ENCODE results near the gene TIMP2. TPM values are rescaled to one million over a fixed set of nuclear protein-coding genes. Genes with fewer than 3 reads are reported as not detected.

TIMP2 gene
- polyA plus RNA-seq, 1 donor from 2014 or later = 25.6 TPM

DNA sequence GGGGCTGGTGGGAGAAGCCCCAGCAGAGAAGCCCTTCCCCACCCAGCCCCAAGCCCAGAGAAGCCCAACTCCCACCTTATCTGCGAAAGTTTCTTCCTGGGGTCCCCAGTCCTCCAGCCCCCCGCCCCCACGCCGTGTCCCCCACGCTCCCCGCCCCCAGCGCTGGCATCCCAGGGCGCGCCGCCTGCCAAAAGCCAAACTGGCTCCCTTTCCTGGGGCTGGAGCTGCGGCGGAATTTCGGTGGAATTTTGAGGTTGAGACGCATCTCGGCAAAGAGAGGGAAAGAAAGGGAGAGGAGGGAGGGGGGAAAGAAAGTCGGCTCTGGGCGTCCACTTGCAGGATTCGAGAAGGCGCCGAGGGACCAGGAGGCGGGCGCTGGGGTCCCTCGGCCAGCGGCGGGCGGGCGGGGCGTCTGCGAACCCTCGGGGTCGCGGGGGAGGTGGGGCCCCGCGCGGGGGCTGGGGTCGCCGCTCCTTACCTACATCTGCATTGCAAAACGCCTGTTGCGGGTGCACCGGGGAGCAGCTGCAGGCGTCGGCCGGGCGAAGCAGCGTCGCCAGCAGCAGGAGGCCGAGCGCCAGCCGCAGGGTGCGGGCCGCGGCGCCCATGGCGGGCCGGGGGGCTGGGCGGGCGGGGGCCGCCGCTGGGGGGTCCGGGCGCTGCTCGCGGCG, 571 bp downstream of the TIMP2 start:
- H3K36me3 ChIP-seq (ENCODE audit: insufficient read depth, low read length) = no peaks in the 10 kb centered on the region

DNA sequence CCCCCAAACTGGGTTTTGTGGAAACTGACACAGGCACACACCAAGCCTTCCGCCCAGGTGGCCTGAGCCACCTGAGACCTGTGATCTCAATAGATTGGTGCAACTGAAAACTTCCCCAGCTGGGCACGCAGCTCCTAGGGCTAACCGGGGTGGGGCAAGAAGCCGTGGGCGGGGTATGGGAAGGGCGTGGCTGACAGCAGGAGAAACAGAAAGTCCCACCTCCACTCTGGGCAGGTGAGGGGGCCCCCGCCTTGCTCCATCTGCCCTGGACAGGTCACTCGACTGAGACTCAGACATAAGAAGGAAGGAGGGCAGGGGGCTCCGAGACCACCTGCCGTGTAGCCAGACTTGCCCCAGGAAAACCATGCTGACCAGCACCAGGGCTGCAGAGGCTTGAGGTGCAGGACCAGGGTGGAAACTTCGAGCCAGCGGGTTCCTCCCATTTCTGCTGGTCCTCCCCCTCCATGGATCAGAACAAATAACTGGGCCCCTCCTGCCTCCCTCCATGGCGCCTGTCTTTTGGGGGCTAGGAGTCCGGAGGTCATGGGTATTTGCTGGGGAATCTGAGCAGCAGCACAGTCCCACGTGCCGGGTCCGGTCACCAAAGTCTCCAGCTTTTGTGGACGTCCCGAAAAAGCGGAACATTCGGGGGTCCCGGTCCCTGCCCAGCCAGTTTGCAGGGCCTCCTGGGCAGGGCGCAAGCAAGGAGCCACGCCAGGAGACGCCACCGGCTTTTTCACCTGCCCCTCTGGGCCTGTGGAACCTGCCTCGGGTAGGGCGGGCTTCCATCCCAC, 1.3 kb downstream of the TIMP2 start:
- no peak for TF ChIP-seq POLR2AphosphoS5 (IDR thresholded peaks at IDR 0.05)
- TF ChIP-seq MXI1 (conservative IDR thresholded peaks at IDR 0.05; ENCODE audit: poor library complexity, severe bottlenecking) = peak; percentile 38
- no peak for TF ChIP-seq EP300 (conservative IDR thresholded peaks at IDR 0.05; ENCODE audit: poor library complexity, severe bottlenecking)
- Histone ChIP-seq H3K36me3 (ENCODE audit: insufficient read depth, low read length) (no peaks in the 10 kb centered on the region), H3K9ac (ENCODE audit: low read length) (peak overlapping the region; percentile 76), H4K20me1 (ENCODE audit: insufficient read depth) (no peaks in the 10 kb centered on the region), H3F3A (ENCODE audit: insufficient read depth, low read length, poor library complexity, severe bottlenecking) (no peaks in the 10 kb centered on the region), H2AFZ (ENCODE audit: low read depth, low read length) (no peak overlapping the region), H3K4me3 (ENCODE audit: low read length) (peak overlapping the region; percentile 91), H3K27me3 (ENCODE audit: insufficient read depth, low read depth, low read length) (no peaks in the 10 kb centered on the region), H3K9me3 (ENCODE audit: low read length) (no peaks in the 10 kb centered on the region), H3K4me2 (ENCODE audit: low read length) (peak overlapping the region; percentile 89), H3K79me2 (replicated peaks; ENCODE audit: insufficient read depth, low read length) (peaks cover 57% of the 10 kb centered on the region), H3K9me2 (ENCODE audit: insufficient read depth, low read length) (no peaks in the 10 kb centered on the region), H3K27ac (ENCODE audit: low read length) (peak overlapping the region; percentile 31)

More for the DNA sequence above, 571 bp downstream of the TIMP2 start:
- Histone ChIP-seq H3K4me2 (ENCODE audit: low read length) (peak overlapping the region; percentile 89), H3K27me3 (ENCODE audit: insufficient read depth, low read depth, low read length) (no peaks in the 10 kb centered on the region), H4K20me1 (ENCODE audit: insufficient read depth) (no peaks in the 10 kb centered on the region), H3K4me3 (ENCODE audit: low read length) (peak overlapping the region; percentile 91), H3K79me2 (replicated peaks; ENCODE audit: insufficient read depth, low read length) (peaks cover 50% of the 10 kb centered on the region), H2AFZ (ENCODE audit: low read depth, low read length) (no peak overlapping the region), H3F3A (ENCODE audit: insufficient read depth, low read length, poor library complexity, severe bottlenecking) (no peaks in the 10 kb centered on the region), H3K9me2 (ENCODE audit: insufficient read depth, low read length) (no peaks in the 10 kb centered on the region), H3K9ac (ENCODE audit: low read length) (peak overlapping the region; percentile 76), H3K9me3 (ENCODE audit: low read length) (no peaks in the 10 kb centered on the region), H3K27ac (ENCODE audit: low read length) (peak overlapping the region; percentile 31)
- no peak for TF ChIP-seq REST (IDR thresholded peaks at IDR 0.05; ENCODE audit: borderline replicate concordance)
- no peak for TF ChIP-seq RAD21 (conservative IDR thresholded peaks at IDR 0.05)
- TF ChIP-seq MXI1 (conservative IDR thresholded peaks at IDR 0.05; ENCODE audit: poor library complexity, severe bottlenecking) = no peak
- no peak for TF ChIP-seq EZH2 (IDR thresholded peaks at IDR 0.05; ENCODE audit: borderline replicate concordance, insufficient read depth, low read length, poor library complexity, severe bottlenecking)
- no peak for TF ChIP-seq EP300 (conservative IDR thresholded peaks at IDR 0.05; ENCODE audit: poor library complexity, severe bottlenecking)
- TF ChIP-seq TAF1 (IDR thresholded peaks at IDR 0.05; ENCODE audit: low read depth) = no peak

- no peaks in the 10 kb centered on the region for H3K27me3 ChIP-seq (ENCODE audit: insufficient read depth, low read depth, low read length)
- H4K20me1 ChIP-seq (ENCODE audit: insufficient read depth) = no peaks in the 10 kb centered on the region
- peaks cover 65% of the 10 kb centered on the region for H3K79me2 ChIP-seq (replicated peaks; ENCODE audit: insufficient read depth, low read length)
- H3K36me3 ChIP-seq (ENCODE audit: insufficient read depth, low read length) = no peaks in the 10 kb centered on the region
- peak overlapping the region; percentile 20 for H3K27ac ChIP-seq (ENCODE audit: low read length)
- H3K9me3 ChIP-seq (ENCODE audit: low read length) = no peaks in the 10 kb centered on the region
- no peak overlapping the region for H3K4me2 ChIP-seq (ENCODE audit: low read length)
- no peaks in the 10 kb centered on the region for H3K9me2 ChIP-seq (ENCODE audit: insufficient read depth, low read length)
- H2AFZ ChIP-seq (ENCODE audit: low read depth, low read length) = no peak overlapping the region
- no peaks in the 10 kb centered on the region for H3F3A ChIP-seq (ENCODE audit: insufficient read depth, low read length, poor library complexity, severe bottlenecking)
- H3K9ac ChIP-seq (ENCODE audit: low read length) = peak overlapping the region; percentile 76
- TF ChIP-seq POLR2AphosphoS5 (IDR thresholded peaks at IDR 0.05) = no peak
- no peak for TF ChIP-seq CTCF (IDR thresholded peaks at IDR 0.05; ENCODE audit: poor library complexity, severe bottlenecking)
- TF ChIP-seq RAD21 (conservative IDR thresholded peaks at IDR 0.05) = no peak
- TF ChIP-seq REST (IDR thresholded peaks at IDR 0.05; ENCODE audit: borderline replicate concordance) = no peak
- TF ChIP-seq EP300 (conservative IDR thresholded peaks at IDR 0.05; ENCODE audit: poor library complexity, severe bottlenecking) = no peak
- no peak for TF ChIP-seq SMC3 (conservative IDR thresholded peaks at IDR 0.05; ENCODE audit: poor library complexity)
- TF ChIP-seq TAF1 (IDR thresholded peaks at IDR 0.05; ENCODE audit: low read depth) = no peak
- TF ChIP-seq MXI1 (conservative IDR thresholded peaks at IDR 0.05; ENCODE audit: poor library complexity, severe bottlenecking) = no peak
- TF ChIP-seq EZH2 (IDR thresholded peaks at IDR 0.05; ENCODE audit: borderline replicate concordance, insufficient read depth, low read length, poor library complexity, severe bottlenecking) = no peak
- peak overlapping the region; percentile 91 for H3K4me3 ChIP-seq (ENCODE audit: low read length)
These were observed 2.2 kb downstream of the TIMP2 start for GRCh38 chr17:78922816-78923498.
